GM19035 (cell line): ENCODE data around the gene PIGZ.

ENCODE experiments used
- ATAC-seq: cut with Tn5 transposase; IDR thresholded peaks from one replicate; pipeline ENCODE4 v1.9.1; 2021; ENCODE audit not compliant: unreplicated experiment

Gene PIGZ, protein sequence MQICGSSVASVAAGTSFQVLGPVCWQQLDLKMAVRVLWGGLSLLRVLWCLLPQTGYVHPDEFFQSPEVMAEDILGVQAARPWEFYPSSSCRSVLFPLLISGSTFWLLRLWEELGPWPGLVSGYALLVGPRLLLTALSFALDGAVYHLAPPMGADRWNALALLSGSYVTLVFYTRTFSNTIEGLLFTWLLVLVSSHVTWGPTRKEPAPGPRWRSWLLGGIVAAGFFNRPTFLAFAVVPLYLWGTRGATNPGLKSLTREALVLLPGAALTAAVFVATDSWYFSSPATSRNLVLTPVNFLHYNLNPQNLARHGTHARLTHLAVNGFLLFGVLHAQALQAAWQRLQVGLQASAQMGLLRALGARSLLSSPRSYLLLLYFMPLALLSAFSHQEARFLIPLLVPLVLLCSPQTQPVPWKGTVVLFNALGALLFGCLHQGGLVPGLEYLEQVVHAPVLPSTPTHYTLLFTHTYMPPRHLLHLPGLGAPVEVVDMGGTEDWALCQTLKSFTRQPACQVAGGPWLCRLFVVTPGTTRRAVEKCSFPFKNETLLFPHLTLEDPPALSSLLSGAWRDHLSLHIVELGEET

DNA sequence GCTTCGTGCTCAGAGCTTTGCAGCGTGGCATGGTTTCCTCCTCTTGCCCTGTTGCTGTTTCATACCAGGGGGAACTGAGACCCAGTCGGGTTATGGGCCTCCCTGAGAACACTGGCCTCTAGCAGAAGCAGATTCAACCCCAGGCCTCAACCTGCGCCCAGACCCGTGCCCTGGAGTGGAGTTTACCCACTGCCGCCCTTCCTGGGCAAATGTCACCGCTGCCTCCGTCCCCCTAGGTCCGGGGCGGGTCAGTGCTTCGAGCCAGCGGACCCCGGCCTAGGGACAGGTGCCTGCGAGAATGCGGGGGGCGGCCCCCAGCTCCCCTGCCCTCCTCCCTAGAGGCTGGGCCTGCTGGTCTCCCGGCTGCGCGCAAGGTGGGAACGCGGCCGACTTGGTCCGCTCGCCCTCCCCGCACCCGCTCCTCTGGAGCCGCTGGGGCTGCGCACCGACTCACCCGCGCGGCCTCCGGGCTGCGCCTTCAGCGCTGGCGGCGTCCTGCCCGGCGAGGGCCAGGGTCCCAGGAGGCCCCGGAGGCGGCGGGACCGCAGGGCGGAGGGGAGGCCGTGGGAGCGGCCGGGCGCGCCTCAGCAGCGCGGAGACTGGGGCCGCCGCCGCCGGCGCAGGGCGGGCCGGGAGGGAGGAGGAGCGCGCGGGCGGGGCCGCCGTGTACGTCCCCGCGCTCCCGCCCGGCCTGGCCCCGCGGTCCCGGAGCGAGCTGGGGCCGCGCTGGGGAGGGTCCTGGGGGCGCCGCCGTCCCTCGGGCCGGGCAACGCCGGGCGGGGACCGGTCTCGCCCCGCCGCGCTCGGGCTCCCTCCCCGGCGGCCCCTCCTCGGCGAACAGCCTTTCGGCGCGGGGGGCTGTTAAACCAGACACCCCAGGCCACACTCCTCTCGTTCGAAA, at the start of gene PIGZ:
PIGZ (minus strand) TSS at position 601 of the 901 bp plus-strand sequence. CDS start 16,802 bp downstream, outside the sequence.
- peak; percentile 61 for ATAC-seq

- no peak for ATAC-seq
These were observed 48.4 kb upstream of the PIGZ start for GRCh38 chr3:197017003-197017402.

DNA sequence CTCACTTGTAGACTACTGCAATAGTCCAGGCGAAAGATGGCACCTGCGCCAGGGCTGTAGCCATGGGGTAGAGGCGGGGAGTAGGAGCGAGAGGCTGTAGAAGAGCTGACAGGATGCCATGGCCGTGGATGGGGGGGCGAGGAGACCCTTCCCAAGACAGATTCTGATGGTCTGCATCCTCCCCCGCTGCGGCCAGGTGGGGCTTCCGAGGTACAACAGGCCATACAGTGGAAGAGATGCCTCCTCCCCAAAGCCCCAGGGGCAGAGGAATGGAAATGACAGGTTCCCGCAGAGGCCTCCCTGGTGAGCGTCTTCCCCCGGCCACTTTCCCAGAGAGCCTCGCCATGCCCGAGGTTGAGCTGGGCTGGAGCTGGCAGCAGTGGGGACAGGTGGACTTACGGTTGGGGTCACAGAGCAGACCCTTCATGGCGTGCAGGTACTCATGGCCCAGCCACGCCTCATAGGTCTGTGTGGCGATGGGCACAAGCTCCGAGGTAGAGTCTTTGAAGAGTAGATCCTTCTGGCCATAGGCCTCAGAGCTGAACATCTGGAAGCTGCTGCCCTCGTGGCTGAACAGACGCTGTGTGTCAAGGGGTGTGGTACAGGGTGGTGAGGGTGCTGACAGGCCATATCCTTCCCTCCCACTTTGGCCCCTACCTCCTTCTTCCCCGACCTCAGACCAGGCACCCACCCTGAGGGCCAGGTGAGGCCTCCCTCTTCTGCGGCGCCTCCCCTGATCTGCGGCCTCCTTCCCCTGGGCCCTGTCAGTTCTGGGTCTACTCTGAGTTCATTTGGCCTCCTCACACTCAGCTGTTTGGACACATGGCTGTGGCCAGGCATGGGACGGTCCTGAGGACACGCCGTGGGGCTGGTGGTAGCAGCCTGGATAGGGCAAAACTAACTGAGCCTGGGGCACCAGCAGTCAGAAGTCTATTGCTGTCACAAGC, 47.4 kb upstream of the PIGZ start:
- no peak for ATAC-seq

GRCh38 chr3:197014942-197015575, 46.4 kb upstream of the PIGZ start:
- ATAC-seq: no peak

- no peak for ATAC-seq
These were observed 45.4 kb upstream of the PIGZ start for GRCh38 chr3:197014024-197014423.

DNA sequence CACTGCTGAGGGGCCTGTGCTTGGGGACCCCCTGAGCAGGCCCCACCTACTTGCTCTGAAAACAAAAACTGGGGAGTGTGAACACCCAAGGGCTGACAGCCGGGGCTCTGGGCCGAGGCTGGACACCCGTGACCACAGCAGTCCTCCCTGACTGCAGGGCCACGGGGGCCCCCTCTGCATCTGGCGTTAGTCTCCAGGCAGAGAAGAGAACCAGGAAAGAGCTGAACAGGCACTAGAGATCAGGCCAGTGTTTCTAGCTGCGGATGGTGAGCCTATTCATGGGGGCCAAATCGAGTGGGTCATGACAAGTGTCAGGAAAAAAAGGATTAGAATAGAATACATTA, 43.9 kb upstream of the PIGZ start:
- ATAC-seq: no peak

DNA sequence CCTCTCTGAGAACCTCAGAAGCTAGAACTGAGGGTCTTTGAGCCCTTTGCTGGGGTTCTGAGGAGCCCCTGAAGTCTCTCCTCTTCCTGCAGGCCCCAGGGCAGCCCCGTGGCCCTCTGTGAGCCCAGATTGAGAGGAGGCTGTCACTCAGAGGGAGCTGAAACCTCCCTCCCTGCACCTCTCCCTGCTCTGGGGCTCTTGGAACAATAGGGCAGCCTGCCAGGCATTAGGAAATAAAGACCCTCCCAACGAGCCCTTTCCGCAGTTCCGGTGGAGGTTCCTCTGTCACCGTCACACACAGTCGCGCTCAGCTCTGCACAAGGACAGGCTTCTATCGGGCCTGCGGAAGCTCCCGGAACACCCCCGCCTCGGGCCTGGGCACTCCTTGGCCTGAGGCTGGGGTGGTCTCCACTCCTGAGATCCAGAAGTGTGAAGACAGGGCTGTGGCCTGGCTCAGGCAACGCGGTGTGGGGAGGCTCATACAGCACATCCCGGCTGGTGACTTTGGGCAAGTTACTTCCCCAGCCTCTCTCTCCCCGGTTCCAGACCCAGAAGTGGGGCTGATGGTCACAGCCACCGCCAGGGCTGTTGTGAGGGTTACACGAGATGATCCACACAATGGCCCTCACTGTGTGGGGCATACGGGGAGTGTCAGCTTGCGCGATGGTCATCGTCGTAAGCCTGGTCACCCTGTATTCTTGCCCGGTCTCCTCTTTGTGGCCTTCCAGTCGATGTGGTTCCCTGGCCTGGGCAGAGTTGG, 43.3 kb upstream of the PIGZ start:
- no peak for ATAC-seq

GRCh38 chr3:197010556-197011351, 42.1 kb upstream of the PIGZ start:
- ATAC-seq: no peak

GRCh38 chr3:197009532-197010019, 40.9 kb upstream of the PIGZ start:
- ATAC-seq: no peak

DNA sequence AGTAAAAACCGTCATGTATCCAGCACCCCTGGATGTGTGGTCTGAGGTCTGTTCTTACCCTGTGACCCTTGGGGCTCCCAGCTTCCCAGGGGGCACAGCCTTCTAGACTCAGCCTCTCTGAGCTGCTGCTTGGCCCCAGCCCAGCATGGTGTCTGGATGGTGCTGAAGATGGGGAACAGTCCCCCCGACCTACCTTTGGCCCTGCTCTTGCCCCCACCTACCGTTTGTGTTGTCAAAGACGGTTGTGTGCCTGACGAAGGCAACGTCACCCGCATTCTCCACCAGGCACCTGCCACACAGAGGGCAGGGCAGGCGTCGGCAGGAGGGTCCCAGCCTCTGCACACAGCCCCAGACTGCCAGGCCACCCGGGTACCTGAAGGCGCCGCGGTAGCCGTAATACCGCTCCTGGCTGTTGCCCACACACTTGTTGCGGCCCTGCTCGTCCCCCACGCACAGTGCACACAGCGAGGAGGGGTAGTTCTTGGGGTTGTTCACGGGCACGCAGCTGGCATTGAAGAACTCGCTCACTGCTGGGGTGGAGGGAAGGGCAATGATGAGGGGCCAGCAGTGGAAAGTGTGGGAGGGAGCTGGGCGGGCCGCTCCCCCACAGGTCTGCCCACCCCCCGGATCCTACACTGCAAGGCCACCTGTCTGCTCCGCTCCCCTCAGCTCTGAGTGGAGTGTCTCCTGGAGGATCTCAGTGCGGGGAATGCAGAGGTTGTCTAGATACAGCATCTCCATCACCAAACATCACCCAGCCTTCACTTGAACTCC, 40.0 kb upstream of the PIGZ start:
- no peak for ATAC-seq

DNA sequence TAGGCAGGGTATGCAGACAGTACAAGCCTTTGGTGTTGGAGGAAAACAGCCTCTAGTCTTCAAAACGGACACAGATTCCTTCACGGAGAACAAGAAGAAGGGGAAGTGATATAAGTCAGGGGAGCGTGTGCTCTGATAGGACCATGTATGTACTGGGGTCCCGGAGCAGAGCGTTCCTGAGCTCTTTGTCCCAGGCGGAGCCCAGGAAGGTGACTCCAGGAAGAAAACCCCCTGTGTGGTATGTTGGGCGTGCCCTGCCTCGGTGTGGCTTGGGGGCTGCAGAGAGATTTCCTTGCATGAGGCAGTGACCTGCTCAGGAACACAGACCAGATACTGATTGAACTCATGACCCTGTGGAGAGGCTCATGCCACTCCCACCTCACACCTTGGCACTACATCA, 39.3 kb upstream of the PIGZ start:
- no peak for ATAC-seq

DNA sequence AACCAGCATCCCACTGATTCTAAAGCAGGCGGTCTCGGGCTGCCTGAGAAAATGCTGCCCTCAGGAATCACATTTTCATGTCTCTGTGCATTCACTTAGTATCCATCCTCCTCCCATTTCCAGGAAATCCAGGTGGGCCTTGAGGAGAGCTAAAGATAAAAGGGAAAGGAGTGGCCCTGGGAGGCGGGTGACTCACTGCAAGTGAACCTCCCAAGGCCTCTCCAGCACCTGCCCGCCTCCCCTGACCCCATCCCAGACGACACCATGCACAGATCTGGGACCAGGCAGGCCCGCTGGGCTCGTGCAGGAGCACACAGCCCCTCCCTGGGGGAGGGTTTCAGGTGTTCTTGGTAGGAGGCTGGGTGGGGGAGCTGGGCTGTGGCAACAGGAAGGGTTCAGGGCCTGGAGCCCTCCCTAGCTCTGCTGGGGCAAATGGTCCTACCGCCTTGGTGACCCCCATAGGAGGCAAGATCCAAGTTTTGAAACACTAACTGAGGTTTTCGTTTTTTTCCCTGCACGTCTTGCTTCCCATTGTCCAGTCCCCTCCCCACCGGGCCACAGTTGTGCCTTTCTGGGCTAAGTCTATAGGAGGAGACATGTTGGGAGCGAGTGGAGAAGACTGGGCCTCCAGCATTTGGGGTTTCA, 38.8 kb upstream of the PIGZ start:
- no peak for ATAC-seq

DNA sequence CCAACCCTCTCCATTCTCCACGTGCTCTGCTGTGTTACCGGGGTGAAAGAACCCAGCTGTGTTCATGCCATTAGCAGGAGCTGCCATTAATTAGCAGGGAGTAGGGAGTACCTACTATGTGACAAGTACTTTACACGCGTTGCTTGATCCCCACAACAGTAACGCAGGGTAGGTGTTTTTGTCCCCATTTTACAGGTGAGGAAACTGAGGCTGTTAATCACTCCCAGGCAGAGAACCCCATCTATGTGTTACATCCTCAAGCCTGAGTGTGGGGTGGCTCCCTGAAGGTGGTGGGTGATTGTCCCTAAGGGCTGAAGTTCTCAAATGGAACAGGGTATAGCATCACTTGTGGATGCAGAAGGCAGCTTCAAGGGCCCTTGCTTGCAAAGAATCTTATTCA, 38.2 kb upstream of the PIGZ start:
- no peak for ATAC-seq

DNA sequence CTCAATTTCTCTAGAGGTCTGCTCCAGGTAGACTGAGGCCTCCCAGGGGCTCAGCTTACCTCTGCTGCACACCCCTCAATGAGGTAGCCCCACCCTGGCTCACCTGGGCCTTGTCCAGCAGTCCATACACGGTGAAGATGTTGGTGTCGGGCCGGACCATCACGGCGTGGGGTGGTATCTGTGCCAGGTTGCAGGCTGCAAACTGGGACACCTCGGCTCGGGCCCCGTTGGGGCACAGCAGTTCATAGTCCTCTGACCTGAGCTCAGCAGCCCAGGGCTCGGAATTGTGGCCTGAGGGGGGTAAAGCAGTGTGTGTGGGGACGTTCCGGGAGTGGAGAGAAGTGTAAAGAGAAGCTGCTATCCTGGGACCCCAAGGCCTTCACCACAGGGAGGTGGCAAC, 37.8 kb upstream of the PIGZ start:
- no peak for ATAC-seq

DNA sequence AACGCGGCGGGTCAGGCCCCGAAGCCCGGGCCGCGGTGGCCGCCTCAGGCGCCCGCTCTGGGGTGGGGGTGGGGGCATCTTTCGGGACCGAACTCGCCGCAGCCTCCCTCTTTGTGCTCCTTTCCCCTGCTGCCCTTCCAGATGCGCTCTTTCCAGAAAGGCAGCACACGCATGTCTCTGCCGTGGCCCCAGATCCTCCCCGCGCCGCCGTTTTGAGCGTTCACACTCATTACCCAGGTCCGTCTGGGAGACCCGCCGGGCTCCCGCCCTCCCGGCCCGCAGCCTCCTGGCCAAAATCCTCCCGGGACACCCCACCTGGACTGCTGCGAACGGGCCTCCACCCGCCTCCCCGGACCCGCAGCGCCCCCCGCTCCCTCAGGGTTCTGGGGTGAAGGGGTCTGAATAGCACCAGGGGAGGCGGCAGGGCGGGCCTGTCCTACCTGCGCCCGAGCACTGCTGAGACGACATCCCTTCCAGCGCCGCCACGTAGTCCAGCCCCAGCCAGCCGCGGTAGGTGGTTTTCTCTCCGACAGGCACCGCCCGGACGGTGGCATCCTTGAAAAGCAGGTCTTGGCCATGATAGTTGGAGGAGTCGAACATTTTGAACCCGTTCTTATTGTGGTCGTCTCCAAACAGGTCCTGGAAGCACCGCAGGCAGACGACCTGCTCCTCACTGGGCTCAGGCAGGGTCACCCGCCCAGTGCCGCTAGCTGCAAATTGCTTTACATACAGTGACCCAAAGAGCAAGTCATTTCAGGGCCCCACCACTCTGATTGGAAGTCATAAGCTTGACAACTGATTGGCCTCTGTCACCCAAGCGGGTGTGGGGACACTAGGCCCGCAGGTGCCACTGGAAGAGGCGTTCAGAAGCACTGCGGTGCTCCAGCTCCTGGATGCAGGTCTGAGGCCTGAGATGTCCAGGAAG, 35.1 kb upstream of the PIGZ start:
- ATAC-seq: peak; percentile 7
